GM21447 (cell line): ENCODE results near the gene PSMB10.
"Not testable (repeated sequence)": the region's sequence is repeated elsewhere in the genome, so short reads cannot be mapped to it uniquely, and the experiment has no call there.

ENCODE experiments used
- ATAC-seq: cut with Tn5 transposase; IDR thresholded peaks from one replicate; pipeline ENCODE4 v1.9.1; 2021; ENCODE audit not compliant: unreplicated experiment

Gene PSMB10

GRCh38 chr16:67943256-67943618 lies 6.6 kb upstream of the PSMB10 start:
- no peak for ATAC-seq

- ATAC-seq = no peak
These were observed 6.0 kb upstream of the PSMB10 start for GRCh38 chr16:67942510-67943255.

GRCh38 chr16:67942200-67942509 lies 5.5 kb upstream of the PSMB10 start:
- no peak for ATAC-seq

DNA sequence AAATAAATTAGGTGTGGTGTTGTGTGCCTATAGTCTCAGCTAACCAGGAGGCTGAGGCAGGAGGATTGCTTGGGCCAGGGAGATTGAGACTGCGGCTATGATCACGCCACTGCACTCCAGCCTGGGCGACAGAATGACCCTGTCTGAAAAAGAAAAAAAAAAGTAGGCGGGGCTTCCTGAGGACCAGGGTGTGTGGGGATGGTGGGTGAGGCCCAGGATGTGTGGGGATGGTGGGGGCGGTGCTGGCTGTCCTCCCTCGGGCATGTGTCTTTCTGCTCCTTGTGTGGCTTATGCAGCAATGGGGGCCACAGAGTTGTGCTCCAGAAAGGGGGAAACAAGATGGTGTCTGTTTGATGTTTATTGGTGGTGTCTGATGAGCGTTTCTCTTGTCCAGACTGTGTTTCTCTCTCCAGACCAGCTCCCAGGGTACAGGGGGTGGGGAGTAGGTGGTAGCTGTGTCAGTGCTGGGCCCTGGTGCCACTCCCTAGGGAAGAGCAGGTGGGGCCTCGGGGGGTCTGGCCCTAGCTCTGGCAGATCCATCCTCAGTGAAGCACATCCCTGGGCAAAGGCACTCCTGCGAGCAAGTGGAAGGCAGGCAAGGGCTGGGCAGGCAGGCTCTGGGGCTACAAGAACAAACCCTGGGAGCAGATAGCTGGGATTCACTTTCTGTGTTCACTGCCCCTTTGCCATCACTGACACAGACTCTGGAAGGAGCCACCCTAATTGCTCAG lies 5.0 kb upstream of the PSMB10 start:
- no peak for ATAC-seq

GRCh38 chr16:67940446-67941089 lies 3.9 kb upstream of the PSMB10 start:
- no peak for ATAC-seq

DNA sequence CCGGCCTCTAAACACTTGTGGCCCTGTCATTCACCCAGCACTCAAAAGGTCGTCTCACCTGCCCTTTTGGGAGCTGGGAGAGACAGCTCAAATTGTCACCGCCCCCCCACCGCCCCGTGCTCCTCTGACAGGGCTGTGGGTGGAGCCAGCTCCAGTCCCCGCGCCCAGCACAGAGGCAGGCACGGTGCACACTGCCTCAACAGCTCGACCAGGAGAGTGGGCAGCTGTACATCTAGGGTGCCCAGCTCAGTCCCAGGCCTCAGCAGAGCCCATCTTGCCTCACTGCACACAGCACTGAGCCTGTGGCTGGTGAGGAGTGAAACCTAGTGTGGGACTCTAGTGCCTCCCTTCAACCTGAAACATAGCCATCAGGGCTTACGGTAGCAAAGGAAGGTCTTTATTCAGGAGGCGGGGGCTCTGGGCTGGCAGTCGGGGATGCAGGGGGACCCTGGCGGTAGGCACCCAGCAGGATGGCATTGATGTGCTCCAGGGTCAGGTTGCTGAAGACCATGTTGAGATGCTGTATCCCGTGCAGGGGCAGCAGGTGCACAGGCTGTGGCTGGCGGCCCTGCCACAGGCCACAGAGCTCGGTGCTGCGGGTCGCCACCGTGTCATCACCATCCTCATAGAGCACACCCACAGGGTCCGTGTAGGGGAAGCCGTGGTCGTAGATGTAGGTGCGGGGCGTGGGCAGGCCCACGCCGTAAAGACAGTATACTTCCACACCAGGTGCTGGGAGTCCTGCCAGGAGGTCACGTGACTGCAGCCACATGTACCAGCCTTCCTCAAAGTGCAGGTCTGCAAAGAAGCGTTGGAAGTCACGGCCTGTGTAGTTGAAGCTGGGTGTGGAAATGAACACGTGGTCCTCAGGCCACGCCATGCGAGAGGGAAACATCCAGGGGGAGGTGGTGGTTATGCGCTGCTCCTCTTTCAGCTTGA lies 3.1 kb upstream of the PSMB10 start:
- no peak for ATAC-seq

- ATAC-seq = not testable (repeated sequence)
These were observed 1.1 kb upstream of the PSMB10 start for GRCh38 chr16:67937713-67938112.

DNA sequence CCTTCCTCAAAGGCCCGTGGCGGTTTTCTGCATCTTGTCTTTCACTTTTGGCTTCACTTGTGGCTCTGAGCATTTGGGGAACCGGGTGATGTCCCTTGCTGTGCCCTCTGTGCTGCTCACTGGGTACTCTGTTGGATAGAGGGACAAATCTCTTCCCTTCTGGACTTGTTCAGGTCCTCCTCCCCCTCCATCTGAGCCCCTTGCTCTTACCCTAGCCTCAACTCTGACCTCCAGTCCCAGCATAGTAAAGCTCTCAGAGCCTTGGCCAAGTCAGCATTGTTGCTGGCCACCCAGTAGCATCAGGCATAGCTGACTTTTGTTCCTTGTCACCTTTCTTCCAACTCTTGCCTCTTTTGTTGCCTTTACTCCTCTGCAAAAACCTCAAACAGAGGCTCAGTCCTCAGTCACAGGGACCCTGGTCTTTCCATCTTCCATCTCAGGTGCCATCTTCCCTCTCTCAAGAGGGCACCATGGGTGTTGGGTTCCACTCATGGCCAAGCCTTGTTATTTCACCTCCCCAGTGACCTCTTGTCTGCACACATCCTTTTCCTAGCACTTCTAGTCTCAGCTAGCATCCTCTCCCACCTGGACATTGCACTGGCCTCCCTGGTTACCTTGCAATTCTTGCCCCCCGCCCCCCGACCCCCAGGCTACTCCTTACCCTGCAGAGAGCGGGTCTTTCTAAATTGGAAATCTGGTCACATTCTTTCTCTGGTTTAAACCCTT lies 393 bp upstream of the PSMB10 start:
- peak; percentile 66 for ATAC-seq

DNA sequence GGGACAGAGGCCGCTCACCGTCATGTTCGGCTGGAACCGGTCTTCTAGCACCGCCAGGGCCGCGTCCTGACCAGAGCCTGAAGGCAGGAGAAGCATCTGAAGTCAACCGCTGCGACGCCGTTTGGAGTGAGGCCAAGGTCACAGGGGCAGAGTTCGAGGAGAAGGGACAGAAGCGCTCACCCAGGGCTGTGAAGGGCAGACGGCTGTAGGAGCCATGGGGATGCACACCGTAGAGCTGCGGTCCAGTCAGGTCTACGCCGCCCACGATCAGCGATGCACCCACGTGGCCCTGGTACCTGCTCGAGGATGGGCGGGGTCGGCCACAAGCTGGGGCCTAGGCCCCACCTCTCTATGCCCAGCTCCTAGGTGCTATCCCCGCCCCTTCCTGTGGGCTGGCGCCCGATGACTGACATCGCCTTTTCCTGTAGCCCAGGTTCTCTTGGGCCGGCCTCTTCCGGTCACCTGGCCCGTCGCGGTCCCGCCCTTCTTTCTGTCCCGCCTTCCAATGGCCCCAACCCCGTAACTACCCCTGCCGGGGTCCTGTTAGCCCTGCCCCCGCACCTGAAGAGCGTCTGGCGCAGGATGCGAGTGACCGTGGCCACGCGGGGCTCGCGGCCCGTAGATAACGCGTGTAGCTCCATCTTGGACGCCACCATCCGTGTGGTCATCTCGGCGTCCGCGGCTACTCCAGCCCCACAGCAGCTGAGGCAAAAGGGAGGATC lies 1.1 kb downstream of the PSMB10 start:
- ATAC-seq = peak; percentile 84

DNA sequence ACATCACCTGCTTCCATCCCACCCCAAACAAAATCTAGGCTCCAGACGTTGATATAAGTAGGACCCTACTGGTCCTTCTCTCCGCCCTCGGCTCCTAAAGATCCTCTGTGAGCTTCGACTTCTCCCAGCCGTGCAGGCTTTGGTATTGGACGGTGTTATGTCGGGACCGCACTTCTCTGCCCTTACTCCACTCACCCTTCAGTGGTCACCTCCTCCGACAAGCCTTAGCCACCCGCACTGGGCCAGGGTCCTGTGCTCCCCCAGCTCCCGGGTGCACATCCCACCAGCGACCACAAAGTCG lies 1.6 kb downstream of the PSMB10 start:
- no peak for ATAC-seq

- ATAC-seq = no peak
These were observed 2.1 kb downstream of the PSMB10 start for GRCh38 chr16:67934306-67935100.

GRCh38 chr16:67933805-67934204 lies 2.8 kb downstream of the PSMB10 start:
- no peak for ATAC-seq

DNA sequence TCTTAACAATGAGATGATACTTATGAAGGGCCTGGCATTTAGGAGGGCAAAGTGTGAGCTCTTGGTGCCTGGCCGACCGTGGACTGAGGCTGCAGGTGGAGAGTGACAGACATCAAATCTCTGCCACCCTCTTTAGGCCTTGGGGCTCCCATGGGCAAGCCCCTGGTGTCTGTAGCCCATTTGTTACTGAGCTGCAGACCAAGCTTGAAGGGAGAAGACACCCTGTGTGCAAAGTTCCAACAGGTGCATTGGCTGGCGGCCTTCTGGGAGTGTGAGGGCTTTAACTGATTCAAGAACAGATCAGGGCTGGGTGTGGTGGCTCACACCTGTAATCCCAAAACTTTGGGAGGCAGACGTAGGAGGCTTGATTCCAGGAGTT lies 4.2 kb downstream of the PSMB10 start:
- no peak for ATAC-seq

DNA sequence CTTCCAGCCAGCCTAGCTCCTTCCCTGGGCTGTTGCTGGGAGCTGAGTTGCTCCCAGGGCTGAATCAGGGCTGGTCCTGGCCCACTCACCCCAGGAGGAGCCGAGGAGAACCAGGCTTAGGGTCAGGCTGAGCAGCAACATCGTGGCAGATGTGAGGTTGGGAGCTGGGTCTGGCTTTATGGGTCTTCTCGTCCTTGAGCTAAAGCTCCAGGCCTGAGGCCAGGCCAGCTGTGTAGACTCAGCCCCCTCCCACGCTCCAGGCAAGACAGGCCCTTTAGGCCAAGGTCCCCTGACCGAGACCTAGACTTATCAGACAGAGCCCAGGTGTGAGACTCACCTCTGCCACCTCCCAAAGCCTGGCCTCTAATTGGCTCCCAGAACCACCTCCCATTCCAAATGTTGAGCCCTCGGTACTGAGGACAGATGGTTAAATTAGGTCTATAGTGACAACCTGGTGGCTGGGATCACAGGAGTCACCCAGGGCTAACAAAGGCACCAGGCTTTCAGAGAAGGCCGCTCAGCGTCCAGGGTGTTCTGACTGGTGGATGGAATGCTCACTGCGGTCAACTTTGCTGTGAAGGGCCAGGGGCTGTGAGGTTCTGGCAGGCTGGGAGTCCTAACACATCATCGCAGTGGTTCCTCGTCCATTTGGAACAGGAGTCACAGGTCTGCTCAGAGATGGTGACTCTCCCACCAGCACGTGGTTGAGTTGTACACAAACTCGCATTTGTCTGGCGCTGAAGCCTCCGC lies 4.8 kb downstream of the PSMB10 start, which contains the start of gene CTRL:
Gene CTRL (minus strand): TSS at position 151 of the 750 bp plus-strand sequence. CDS start 10 bp downstream, at position 141.
- no peak for ATAC-seq

DNA sequence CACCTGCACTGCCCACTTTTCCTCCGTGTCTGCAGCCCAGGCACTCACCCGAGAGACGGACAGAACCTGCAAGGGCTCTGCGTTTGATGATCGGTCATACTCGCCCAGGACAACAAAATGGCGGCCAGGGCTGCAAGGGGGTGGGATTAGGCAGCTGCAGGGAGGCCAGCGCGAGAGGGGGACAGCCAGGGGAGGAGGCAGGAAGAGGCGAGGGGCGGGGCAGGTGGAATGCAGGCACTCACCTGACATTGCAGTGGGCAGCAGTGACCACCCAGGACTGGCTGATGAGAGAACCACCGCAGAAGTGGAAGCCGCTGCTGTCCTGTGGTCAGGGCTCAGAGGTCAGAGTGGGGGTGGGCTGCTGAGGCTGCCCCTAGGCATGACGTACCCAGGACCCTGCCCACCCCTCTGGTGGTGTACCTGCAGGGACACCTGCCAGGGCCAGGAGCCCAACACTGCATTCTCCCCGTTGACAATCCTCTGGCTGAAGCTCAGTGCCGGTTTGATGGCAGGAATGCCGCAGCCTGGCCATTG lies 5.9 kb downstream of the PSMB10 start:
- no peak for ATAC-seq

- ATAC-seq = no peak
These were observed 6.5 kb downstream of the PSMB10 start for GRCh38 chr16:67930191-67930590.

DNA sequence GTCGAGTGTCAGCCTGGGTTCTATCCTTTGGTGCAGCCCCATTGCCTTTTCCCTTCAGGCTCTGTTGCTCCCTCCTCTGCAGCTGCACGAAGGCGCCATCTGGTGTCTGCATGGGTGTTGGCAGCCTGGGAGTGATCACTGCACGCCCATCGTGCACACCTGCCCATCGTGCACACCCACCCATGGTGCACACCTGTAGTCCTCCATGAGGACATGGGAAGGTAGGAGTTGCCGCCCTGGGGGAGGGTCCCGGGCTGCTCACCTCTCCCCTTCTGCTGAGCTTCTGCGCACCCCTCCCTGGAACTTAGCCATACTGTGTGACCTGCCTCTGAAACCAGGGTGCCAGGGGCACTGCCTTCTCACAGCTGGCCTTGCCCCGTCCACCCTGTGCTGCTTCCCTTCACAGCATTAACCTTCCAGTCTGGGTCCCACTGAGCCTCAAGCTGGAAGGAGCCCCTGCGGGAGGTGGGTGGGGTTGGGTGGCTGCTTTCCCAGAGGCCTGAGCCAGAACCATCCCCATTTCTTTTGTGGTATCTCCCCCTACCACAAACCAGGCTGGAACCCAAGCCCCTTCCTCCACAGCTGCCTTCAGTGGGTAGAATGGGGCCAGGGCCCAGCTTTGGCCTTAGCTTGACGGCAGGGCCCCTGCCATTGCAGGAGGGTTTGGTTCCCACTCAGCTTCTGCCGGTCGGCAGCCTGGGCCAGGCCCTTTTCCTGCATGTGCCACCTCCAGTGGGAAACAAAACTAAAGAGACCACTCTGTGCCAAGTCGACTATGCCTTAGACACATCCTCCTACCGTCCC lies 7.9 kb downstream of the PSMB10 start:
- ATAC-seq = peak; percentile 51
